PFSK-1 (cell line): ENCODE results near the gene GTF2A1.

Experiments
- POLR2AphosphoS5 ChIP-seq: IDR thresholded peaks from 2 replicates; pipeline ENCODE4 v1.6.1; 2012; ENCODE audit warnings: low read depth, mild to moderate bottlenecking, control low read depth, low read length, moderate library complexity
- TF ChIP-seq, protein P1 (sequence below), 2 experiments: IDR thresholded peaks; 2 replicates each; pipeline versions ENCODE4 v1.6.1 to v1.8.0; 2011 to 2012; ENCODE audit warnings: low read depth in 2 of 2, low read length in 2 of 2, control low read depth in 1 of 2, inconsistent platforms in 1 of 2, mild to moderate bottlenecking in 1 of 2, moderate library complexity in 1 of 2; ENCODE audit not compliant: insufficient read depth in 1 of 2

GRCh38 chr14:81166121-81166520, 54.6 kb downstream of the GTF2A1 start:
- TF ChIP-seq, protein P1, sequence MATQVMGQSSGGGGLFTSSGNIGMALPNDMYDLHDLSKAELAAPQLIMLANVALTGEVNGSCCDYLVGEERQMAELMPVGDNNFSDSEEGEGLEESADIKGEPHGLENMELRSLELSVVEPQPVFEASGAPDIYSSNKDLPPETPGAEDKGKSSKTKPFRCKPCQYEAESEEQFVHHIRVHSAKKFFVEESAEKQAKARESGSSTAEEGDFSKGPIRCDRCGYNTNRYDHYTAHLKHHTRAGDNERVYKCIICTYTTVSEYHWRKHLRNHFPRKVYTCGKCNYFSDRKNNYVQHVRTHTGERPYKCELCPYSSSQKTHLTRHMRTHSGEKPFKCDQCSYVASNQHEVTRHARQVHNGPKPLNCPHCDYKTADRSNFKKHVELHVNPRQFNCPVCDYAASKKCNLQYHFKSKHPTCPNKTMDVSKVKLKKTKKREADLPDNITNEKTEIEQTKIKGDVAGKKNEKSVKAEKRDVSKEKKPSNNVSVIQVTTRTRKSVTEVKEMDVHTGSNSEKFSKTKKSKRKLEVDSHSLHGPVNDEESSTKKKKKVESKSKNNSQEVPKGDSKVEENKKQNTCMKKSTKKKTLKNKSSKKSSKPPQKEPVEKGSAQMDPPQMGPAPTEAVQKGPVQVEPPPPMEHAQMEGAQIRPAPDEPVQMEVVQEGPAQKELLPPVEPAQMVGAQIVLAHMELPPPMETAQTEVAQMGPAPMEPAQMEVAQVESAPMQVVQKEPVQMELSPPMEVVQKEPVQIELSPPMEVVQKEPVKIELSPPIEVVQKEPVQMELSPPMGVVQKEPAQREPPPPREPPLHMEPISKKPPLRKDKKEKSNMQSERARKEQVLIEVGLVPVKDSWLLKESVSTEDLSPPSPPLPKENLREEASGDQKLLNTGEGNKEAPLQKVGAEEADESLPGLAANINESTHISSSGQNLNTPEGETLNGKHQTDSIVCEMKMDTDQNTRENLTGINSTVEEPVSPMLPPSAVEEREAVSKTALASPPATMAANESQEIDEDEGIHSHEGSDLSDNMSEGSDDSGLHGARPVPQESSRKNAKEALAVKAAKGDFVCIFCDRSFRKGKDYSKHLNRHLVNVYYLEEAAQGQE (IDR thresholded peaks at IDR 0.05; ENCODE audit: insufficient read depth in 1 of 2, low read depth in 2 of 2, low read length in 2 of 2) = no peak
- TF ChIP-seq POLR2AphosphoS5 = no peak
